Measurements from ENCODE around the gene CDK6. TPM values are rescaled to one million over a fixed set of nuclear protein-coding genes. Genes with fewer than 3 reads are reported as not detected.

CDK6 gene
- total and polyA plus RNA-seq, 8 donors: 2.6 to 86.3 (median 15.5) TPM

GRCh38 chr7:92682330-92682729 lies 154.0 kb downstream of the CDK6 start:
- no peaks in the 10 kb centered on the region for H3K9me3 ChIP-seq
- peaks cover 22 to 37% (median 33%) of the 10 kb centered on the region in 4 donors for H3K4me1 ChIP-seq
- no peaks in the 10 kb centered on the region for H3K36me3 ChIP-seq
- no peak overlapping the region for H3K4me3 ChIP-seq
- WGBS, 5 donors: 42 to 61% (median 46%) methylated on average over 5 of the region's 5 CpGs
- H3K27ac ChIP-seq: peak overlapping the region; percentile 32 to 74 (median 50)
- TF ChIP-seq EP300 (IDR thresholded peaks at IDR 0.05) (no peak), POLR2AphosphoS5 (IDR thresholded peaks at IDR 0.05) (no peak), CTCF (IDR thresholded peaks at IDR 0.05) (no peak), POLR2A (IDR thresholded peaks at IDR 0.05) (no peak)
- DNase-seq: peak in 1 of 2 donors; percentile 76
- H3K27me3 ChIP-seq: no peaks in the 10 kb centered on the region
- intact Hi-C loops (cut with DNase I; ENCODE audit: low total_unique reads): no loop called here

- TF ChIP-seq CTCF (IDR thresholded peaks at IDR 0.05): no peak
- no peak for TF ChIP-seq EP300 (IDR thresholded peaks at IDR 0.05)
- no peak for TF ChIP-seq POLR2AphosphoS5 (IDR thresholded peaks at IDR 0.05)
- TF ChIP-seq POLR2A (IDR thresholded peaks at IDR 0.05): no peak
- DNase-seq: no peak
- Histone ChIP-seq H3K4me1 (peaks cover 22 to 37% (median 33%) of the 10 kb centered on the region in 4 donors), H3K27me3 (no peaks in the 10 kb centered on the region), H3K4me3 (no peak overlapping the region), H3K9me3 (no peaks in the 10 kb centered on the region), H3K27ac (peak overlapping the region in 3 of 5 donors; percentile 50 to 74 (median 55)), H3K36me3 (no peaks in the 10 kb centered on the region)
- WGBS, 5 donors: 79 to 86% (median 83%) methylated on average over 5 of the region's 5 CpGs
- intact Hi-C loops (cut with DNase I; ENCODE audit: low total_unique reads): no loop called here
Measured at GRCh38 chr7:92681633-92682032, 154.7 kb downstream of the CDK6 start.

GRCh38 chr7:92680442-92680841 lies 155.9 kb downstream of the CDK6 start:
- H3K9me3 ChIP-seq: no peaks in the 10 kb centered on the region
- H3K36me3 ChIP-seq: no peaks in the 10 kb centered on the region
- intact Hi-C loops (cut with DNase I; ENCODE audit: low total_unique reads): no loop called here
- WGBS, 5 donors: 94 to 100% (median 100%) methylated on average over 1 of the region's 1 CpG
- TF ChIP-seq EP300 (IDR thresholded peaks at IDR 0.05) (no peak), POLR2A (IDR thresholded peaks at IDR 0.05) (no peak), CTCF (IDR thresholded peaks at IDR 0.05) (no peak), POLR2AphosphoS5 (IDR thresholded peaks at IDR 0.05) (no peak)
- no peaks in the 10 kb centered on the region for H3K27me3 ChIP-seq
- H3K27ac ChIP-seq: peak overlapping the region in 1 of 5 donors; percentile 41
- H3K4me3 ChIP-seq: no peak overlapping the region
- peaks cover 22 to 37% (median 33%) of the 10 kb centered on the region in 4 donors for H3K4me1 ChIP-seq
- DNase-seq: no peak

DNA sequence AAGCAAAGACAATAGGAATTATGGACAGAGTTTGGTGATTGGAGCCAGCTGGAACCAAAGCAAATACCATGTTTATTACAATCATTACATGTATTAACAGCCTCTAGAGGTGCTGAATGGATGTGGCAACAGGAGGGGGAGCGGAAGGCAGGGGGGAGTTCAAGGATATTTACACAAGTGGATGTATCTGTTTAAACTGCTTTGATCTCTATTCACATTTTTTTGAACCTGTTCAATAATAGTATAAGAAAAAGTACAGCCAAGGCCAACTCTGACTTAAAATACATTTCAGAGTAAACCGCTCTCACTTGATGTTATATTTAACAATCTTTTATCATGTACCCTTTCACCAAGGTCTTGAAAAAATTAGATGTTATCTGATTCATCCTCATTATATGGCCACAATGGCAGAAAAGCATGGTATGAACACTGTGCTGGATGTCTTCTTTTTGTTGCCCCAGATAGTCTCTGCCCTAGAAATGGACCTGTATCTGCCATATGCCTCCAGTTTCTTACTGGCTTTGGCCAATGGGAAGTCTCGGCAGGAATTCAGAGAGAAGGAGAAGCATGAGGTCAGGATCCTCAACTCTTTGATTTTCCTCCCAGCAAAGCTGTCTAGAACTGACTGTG lies 158.0 kb downstream of the CDK6 start:
- intact Hi-C loops (cut with DNase I; ENCODE audit: low total_unique reads): no loop called here
- 71 to 94% (median 86%) methylated on average over 3 of the region's 3 CpGs for WGBS, 5 donors
- no peaks in the 10 kb centered on the region for H3K27me3 ChIP-seq
- TF ChIP-seq CTCF (IDR thresholded peaks at IDR 0.05) (no peak), POLR2A (IDR thresholded peaks at IDR 0.05) (no peak), EP300 (IDR thresholded peaks at IDR 0.05) (no peak), POLR2AphosphoS5 (IDR thresholded peaks at IDR 0.05) (no peak)
- no peaks in the 10 kb centered on the region for H3K36me3 ChIP-seq
- no peak for DNase-seq
- no peaks in the 10 kb centered on the region for H3K9me3 ChIP-seq
- H3K4me1 ChIP-seq: peaks cover 14 to 32% (median 23%) of the 10 kb centered on the region in 4 donors
- no peak overlapping the region for H3K4me3 ChIP-seq
- peak overlapping the region in 1 of 5 donors; percentile 44 for H3K27ac ChIP-seq

Data from stomach (tissue), 9 donors.